Prostate gland (tissue), 2 donors: ENCODE data around the gene DNAJB8.

ENCODE experiments used
- POLR2A ChIP-seq: fragments of 450-650 bp; IDR thresholded peaks from one replicate; pipeline ENCODE4 v1.6.1; 2016; ENCODE audit warnings: antibody characterized with exemption, mild to moderate bottlenecking
- TF ChIP-seq, protein P1 (sequence below), 4 experiments: fragments of 200-600 bp in 2 of 4; fragments of 450-650 bp in 2 of 4; sonication (generic) in 2 of 4; IDR thresholded peaks; 1 replicate in 3 of 4; 2 replicates in 1 of 4; pipeline ENCODE4 v1.5.1; 2016 to 2019; ENCODE audit warnings: antibody characterized with exemption in 4 of 4, mild to moderate bottlenecking in 2 of 4, moderate library complexity in 2 of 4

DNA sequence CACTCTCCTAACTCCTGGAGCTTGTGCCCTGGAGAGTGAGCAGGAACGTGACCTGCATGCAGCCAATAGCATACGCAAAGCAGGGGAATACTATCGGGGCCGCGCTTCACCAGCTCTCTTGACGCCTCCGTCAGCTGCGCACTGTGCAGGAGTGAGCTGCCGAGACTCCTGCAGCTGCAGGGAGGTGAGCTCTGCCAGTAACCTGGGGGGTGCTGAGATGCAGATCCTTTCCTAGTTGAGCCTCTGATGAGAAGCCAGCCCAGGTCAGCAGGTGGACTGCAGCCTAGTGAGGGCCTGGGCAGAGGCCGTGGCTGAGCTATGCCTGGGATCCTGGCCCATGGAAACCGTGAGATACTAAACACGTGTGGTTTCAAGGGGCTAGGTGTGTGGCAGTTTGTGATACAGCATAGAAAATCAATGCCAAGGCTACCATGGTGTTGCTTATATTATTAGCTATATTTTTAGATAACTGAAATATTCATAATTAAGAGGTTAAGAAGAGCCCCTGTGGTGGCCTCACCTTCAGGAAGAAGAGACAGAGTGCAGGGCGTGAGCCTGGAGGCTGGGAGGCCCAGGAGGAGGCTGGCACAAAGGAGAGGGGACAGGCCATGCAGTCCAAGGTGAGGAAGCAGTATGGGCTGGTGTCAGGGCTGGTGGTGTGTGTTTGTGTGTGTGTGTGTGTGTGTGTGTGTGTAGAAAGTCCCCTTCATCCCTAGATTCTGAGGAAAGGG lies 5.9 kb upstream of the DNAJB8 start:
- TF ChIP-seq, protein P1, sequence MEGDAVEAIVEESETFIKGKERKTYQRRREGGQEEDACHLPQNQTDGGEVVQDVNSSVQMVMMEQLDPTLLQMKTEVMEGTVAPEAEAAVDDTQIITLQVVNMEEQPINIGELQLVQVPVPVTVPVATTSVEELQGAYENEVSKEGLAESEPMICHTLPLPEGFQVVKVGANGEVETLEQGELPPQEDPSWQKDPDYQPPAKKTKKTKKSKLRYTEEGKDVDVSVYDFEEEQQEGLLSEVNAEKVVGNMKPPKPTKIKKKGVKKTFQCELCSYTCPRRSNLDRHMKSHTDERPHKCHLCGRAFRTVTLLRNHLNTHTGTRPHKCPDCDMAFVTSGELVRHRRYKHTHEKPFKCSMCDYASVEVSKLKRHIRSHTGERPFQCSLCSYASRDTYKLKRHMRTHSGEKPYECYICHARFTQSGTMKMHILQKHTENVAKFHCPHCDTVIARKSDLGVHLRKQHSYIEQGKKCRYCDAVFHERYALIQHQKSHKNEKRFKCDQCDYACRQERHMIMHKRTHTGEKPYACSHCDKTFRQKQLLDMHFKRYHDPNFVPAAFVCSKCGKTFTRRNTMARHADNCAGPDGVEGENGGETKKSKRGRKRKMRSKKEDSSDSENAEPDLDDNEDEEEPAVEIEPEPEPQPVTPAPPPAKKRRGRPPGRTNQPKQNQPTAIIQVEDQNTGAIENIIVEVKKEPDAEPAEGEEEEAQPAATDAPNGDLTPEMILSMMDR (IDR thresholded peaks at IDR 0.05) = no peak
- no peak for TF ChIP-seq POLR2A
